Fibroblast of the aortic adventitia (primary cell): Measurements from ENCODE around the gene LSM8. TPM values are rescaled to one million over a fixed set of nuclear protein-coding genes. Genes with fewer than 3 reads are reported as not detected.
"Not testable (repeated sequence)": the region's sequence is repeated elsewhere in the genome, so short reads cannot be mapped to it uniquely, and the experiment has no call there.

Experiments used
- DNase-seq: peaks from one replicate; pipeline ENCODE4 v3.0.0-alpha.2; 2010; ENCODE audit warnings: low read depth
- H3K4me3 ChIP-seq: 2 replicates; pipeline ENCODE4 v1.5.1; 2011; ENCODE audit warnings: low read depth, mild to moderate bottlenecking, control low read depth, low read length, moderate library complexity
- CTCF ChIP-seq: IDR thresholded peaks from 2 replicates; pipeline ENCODE4 v1.5.1; 2011; ENCODE audit warnings: mild to moderate bottlenecking, low read length, control low read depth, inconsistent platforms; ENCODE audit not compliant: insufficient read depth
- total RNA-seq: library from RNA; depleted of rRNA; stranded (reverse); fragments of >200 nt; gene quantifications from 2 replicates; pipeline ENCODE4 v1.2.3, GENCODE V29; 2012; ENCODE audit warnings: low replicate concordance

The LSM8 gene
- total RNA-seq: 49.3 and 69.5 TPM in 2 replicates

GRCh38 chr7:118183786-118184564 is at the start of gene LSM8:
Gene LSM8 (plus strand): TSS chr7:118184164. CDS start chr7:118184224, 60 bp downstream.
- H3K4me3 ChIP-seq: peak within 1 kb of the TSS; percentile 86
- DNase-seq: peak; percentile 99
- no peak for TF ChIP-seq CTCF

GRCh38 chr7:118134420-118134819 is 49.5 kb upstream of the LSM8 start:
- not testable (repeated sequence) for H3K4me3 ChIP-seq

GRCh38 chr7:118140468-118140867 is 43.5 kb upstream of the LSM8 start:
- TF ChIP-seq CTCF: no peak
- H3K4me3 ChIP-seq: no peak overlapping the region
- DNase-seq: peak; percentile 23

More at GRCh38 chr7:118134420-118134819, 49.5 kb upstream of the LSM8 start:
- DNase-seq: not testable (repeated sequence)

- TF ChIP-seq CTCF: no peak
- H3K4me3 ChIP-seq: no peak overlapping the region
- no peak for DNase-seq
Observed at GRCh38 chr7:118142012-118142411, 42.0 kb upstream of the LSM8 start.

GRCh38 chr7:118148930-118149329 is 35.0 kb upstream of the LSM8 start:
- DNase-seq: peak; percentile 46
- H3K4me3 ChIP-seq: no peak overlapping the region
- no peak for TF ChIP-seq CTCF

GRCh38 chr7:118149394-118149793 is 34.6 kb upstream of the LSM8 start:
- no peak for TF ChIP-seq CTCF
- no peak overlapping the region for H3K4me3 ChIP-seq
- DNase-seq: no peak

- H3K4me3 ChIP-seq: no peak overlapping the region
- no peak for DNase-seq
Observed at GRCh38 chr7:118151671-118152070, 32.3 kb upstream of the LSM8 start.

More at GRCh38 chr7:118151671-118152070, 32.3 kb upstream of the LSM8 start:
- TF ChIP-seq CTCF: no peak
